ENCODE results near the gene NSMCE1. TPM values are rescaled to one million over a fixed set of nuclear protein-coding genes. Genes with fewer than 3 reads are reported as not detected.

Gene NSMCE1
- total and polyA plus RNA-seq, 4 donors: 16.5 to 39.0 (median 21.7) TPM

- TF ChIP-seq ZBTB33 (IDR thresholded peaks at IDR 0.05): no peak
- no peak for TF ChIP-seq EGR1 (IDR thresholded peaks at IDR 0.05; ENCODE audit: low read depth in 2 of 2)
- no peak for TF ChIP-seq YY1 (IDR thresholded peaks at IDR 0.05)
Measured at GRCh38 chr16:27302126-27302525, 33.6 kb upstream of the NSMCE1 start (continued).

GRCh38 chr16:27301236-27301861, 32.8 kb upstream of the NSMCE1 start:
- Histone ChIP-seq H3K9me3 (ENCODE audit: control insufficient read depth in 4 of 4, low read length in 3 of 4) (no peaks in the 10 kb centered on the region), H3K27ac (ENCODE audit: low read depth in 1 of 2, low read length in 2 of 2) (no peak overlapping the region), H3K4me1 (ENCODE audit: control insufficient read depth in 4 of 4, insufficient read depth in 4 of 4, low read length in 3 of 4) (no peaks in the 10 kb centered on the region), H3K27me3 (ENCODE audit: control insufficient read depth in 4 of 4, insufficient read depth in 4 of 4, low read length in 3 of 4) (no peaks in the 10 kb centered on the region), H3K36me3 (ENCODE audit: control insufficient read depth in 4 of 4, insufficient read depth in 3 of 4, low read depth in 1 of 4, low read length in 3 of 4) (no peaks in the 10 kb centered on the region), H3K9ac (ENCODE audit: low read depth in 1 of 2, low read length in 2 of 2) (no peak overlapping the region), H3K4me3 (ENCODE audit: low read depth in 1 of 3, low read length in 3 of 3) (no peak overlapping the region)
- TF ChIP-seq HNF4G (IDR thresholded peaks at IDR 0.05) (no peak), REST (IDR thresholded peaks at IDR 0.05) (no peak), SP1 (IDR thresholded peaks at IDR 0.05) (no peak), RXRA (IDR thresholded peaks at IDR 0.05) (no peak), MAX (IDR thresholded peaks at IDR 0.05) (no peak), ATF3 (IDR thresholded peaks at IDR 0.05) (no peak), GABPA (IDR thresholded peaks at IDR 0.05 in 1 of 2, conservative IDR thresholded peaks at IDR 0.05 in 1 of 2) (no peak), JUND (IDR thresholded peaks at IDR 0.05) (no peak), CTCF (IDR thresholded peaks at IDR 0.05; ENCODE audit: low read depth, low read length, missing input control) (no peak), YY1 (IDR thresholded peaks at IDR 0.05) (no peak), RAD21 (IDR thresholded peaks at IDR 0.05) (no peak), NR2F2 (IDR thresholded peaks at IDR 0.05) (no peak), FOXA2 (IDR thresholded peaks at IDR 0.05) (no peak), EGR1 (IDR thresholded peaks at IDR 0.05; ENCODE audit: low read depth in 2 of 2) (no peak)
- DNase-seq (ENCODE audit: low spot score): no peak
- WGBS: 94% methylated on average over 3 of the region's 3 CpGs
